ENCODE results near the gene NCAPD2.
A peak's percentile ranks its signal among the peaks of the same experiment; 100 is the strongest.
"Not testable (repeated sequence)": the region's sequence is repeated elsewhere in the genome, so short reads cannot be mapped to it uniquely, and the experiment has no call there.

NCAPD2 gene

GRCh38 chr12:6497291-6497690 is 3.4 kb downstream of the NCAPD2 start:
- DNase-seq (ENCODE audit: low spot score) = not testable (repeated sequence)

GRCh38 chr12:6500466-6500865 is 6.6 kb downstream of the NCAPD2 start:
- no peak for DNase-seq (ENCODE audit: low spot score)

GRCh38 chr12:6507102-6507998 is 13.4 kb downstream of the NCAPD2 start:
- no peak for DNase-seq (ENCODE audit: low spot score)

GRCh38 chr12:6508087-6508486 is 14.2 kb downstream of the NCAPD2 start:
- DNase-seq (ENCODE audit: low spot score) = no peak

- no peak for DNase-seq (ENCODE audit: low spot score)
Measured at GRCh38 chr12:6520186-6520585, 26.3 kb downstream of the NCAPD2 start.

- DNase-seq (ENCODE audit: low spot score) = no peak
Measured at GRCh38 chr12:6522193-6522592, 28.3 kb downstream of the NCAPD2 start.

GRCh38 chr12:6523708-6524107 is 29.8 kb downstream of the NCAPD2 start:
- no peak for DNase-seq (ENCODE audit: low spot score)

GRCh38 chr12:6524648-6525047 is 30.7 kb downstream of the NCAPD2 start:
- DNase-seq (ENCODE audit: low spot score) = no peak

- no peak for DNase-seq (ENCODE audit: low spot score)
Measured at GRCh38 chr12:6526201-6526600, 32.3 kb downstream of the NCAPD2 start.

- DNase-seq (ENCODE audit: low spot score) = no peak
Measured at GRCh38 chr12:6526766-6527525, 33.0 kb downstream of the NCAPD2 start.

- no peak for DNase-seq (ENCODE audit: low spot score)
Measured at GRCh38 chr12:6527711-6528110, 33.8 kb downstream of the NCAPD2 start.

GRCh38 chr12:6528539-6529235 is 34.8 kb downstream of the NCAPD2 start:
- no peak for DNase-seq (ENCODE audit: low spot score)

GRCh38 chr12:6529291-6529737 is 35.4 kb downstream of the NCAPD2 start:
- DNase-seq (ENCODE audit: low spot score) = no peak

GRCh38 chr12:6530576-6531260 is 36.8 kb downstream of the NCAPD2 start:
- DNase-seq (ENCODE audit: low spot score) = no peak

- peak; percentile 71 for DNase-seq (ENCODE audit: low spot score)
Measured at GRCh38 chr12:6532051-6532926, 38.4 kb downstream of the NCAPD2 start.

GRCh38 chr12:6532927-6533652 is 39.2 kb downstream of the NCAPD2 start:
- DNase-seq (ENCODE audit: low spot score) = peak; percentile 59

- no peak for DNase-seq (ENCODE audit: low spot score)
Measured at GRCh38 chr12:6533653-6533922, 39.7 kb downstream of the NCAPD2 start.

GRCh38 chr12:6533923-6534694 is 40.2 kb downstream of the NCAPD2 start, which contains the start of gene GAPDH:
GAPDH (plus strand) TSS chr12:6534517; CDS start chr12:6534833, 316 bp downstream.
- DNase-seq (ENCODE audit: low spot score) = peak; percentile 93

- no peak for DNase-seq (ENCODE audit: low spot score)
Measured at GRCh38 chr12:6534695-6534944, 40.7 kb downstream of the NCAPD2 start.
